AG10803 (cell line): ENCODE data around the gene GLIS2.
A peak's percentile ranks its signal among the peaks of the same experiment; 100 is the strongest.

ENCODE experiments used
- DNase-seq: peaks from one replicate; pipeline ENCODE4 v3.0.0; 2010; ENCODE audit warnings: low read depth
- H3K4me3 ChIP-seq: 2 replicates; pipeline ENCODE4 v1.5.1; 2011; ENCODE audit warnings: mild to moderate bottlenecking, low read length, control low read depth
- CTCF ChIP-seq: conservative IDR thresholded peaks from 2 replicates; pipeline ENCODE4 v1.5.1; 2011; ENCODE audit warnings: mild to moderate bottlenecking, low read length, control low read depth, inconsistent platforms

GLIS2 gene

GRCh38 chr16:4315186-4316107 lies at the start of gene GLIS2:
Gene GLIS2, plus strand, starts transcription at chr16:4316067. Its CDS starts 16,214 bp downstream, at chr16:4332281.
- TF ChIP-seq CTCF, result no peak
- peak; percentile 83 for DNase-seq
- peak within 1 kb of the TSS; percentile 84 for H3K4me3 ChIP-seq

- no peak for TF ChIP-seq CTCF
- H3K4me3 ChIP-seq, result no peak overlapping the region
- DNase-seq, result no peak
Measured at GRCh38 chr16:4266372-4266771, 49.5 kb upstream of the GLIS2 start.

GRCh38 chr16:4270091-4270490 lies 45.8 kb upstream of the GLIS2 start:
- no peak for DNase-seq
- TF ChIP-seq CTCF, result no peak
- H3K4me3 ChIP-seq, result no peak overlapping the region

- H3K4me3 ChIP-seq, result no peak overlapping the region
- no peak for DNase-seq
- TF ChIP-seq CTCF, result no peak
Measured at GRCh38 chr16:4270595-4270994, 45.3 kb upstream of the GLIS2 start.

GRCh38 chr16:4271176-4272113 lies 44.4 kb upstream of the GLIS2 start:
- peak; percentile 89 for DNase-seq
- H3K4me3 ChIP-seq, result peak overlapping the region; percentile 92
- no peak for TF ChIP-seq CTCF

GRCh38 chr16:4272114-4272956 lies 43.5 kb upstream of the GLIS2 start:
- peak overlapping the region; percentile 92 for H3K4me3 ChIP-seq
- DNase-seq, result peak; percentile 24
- no peak for TF ChIP-seq CTCF
